Suprapubic skin (tissue), 3 donors: ENCODE measurements around the gene HYI.

Experiments
- POLR2AphosphoS5 ChIP-seq, 3 donors: sonication (generic); formaldehyde crosslinking; IDR thresholded peaks; one replicate each; pipeline ENCODE4 v1.6.1; 2017; ENCODE audit warnings: antibody characterized with exemption in 3 of 3
- TF ChIP-seq, protein P1 (sequence below), 2 donors: fragments of 200-600 bp in 1 of 2; fragments of 450-650 bp in 1 of 2; sonication (generic) in 1 of 2; IDR thresholded peaks; one replicate each; pipeline ENCODE4 v1.5.1; 2016 to 2019; ENCODE audit warnings: antibody characterized with exemption in 2 of 2, mild to moderate bottlenecking in 1 of 2, moderate library complexity in 1 of 2

DNA sequence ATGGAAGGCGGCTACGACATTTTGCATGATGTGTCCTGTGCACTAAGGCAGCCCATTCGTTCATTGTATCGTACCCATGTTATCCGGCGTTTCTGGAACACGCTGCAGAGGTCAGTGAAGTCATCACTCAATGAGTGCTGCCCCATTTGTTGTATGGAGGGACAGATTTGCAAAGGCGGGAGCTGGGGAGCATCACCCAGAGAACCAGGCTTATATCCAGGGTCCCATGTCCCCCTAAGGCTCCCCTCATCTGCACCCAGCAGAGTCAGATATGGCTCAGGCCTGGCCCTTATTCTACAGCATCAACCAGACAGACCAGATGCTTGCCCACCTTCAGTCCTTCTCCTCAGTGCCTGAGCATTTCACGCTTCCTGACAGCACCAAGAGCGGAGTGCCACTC lies 32.9 kb downstream of the HYI start:
- TF ChIP-seq, protein P1, sequence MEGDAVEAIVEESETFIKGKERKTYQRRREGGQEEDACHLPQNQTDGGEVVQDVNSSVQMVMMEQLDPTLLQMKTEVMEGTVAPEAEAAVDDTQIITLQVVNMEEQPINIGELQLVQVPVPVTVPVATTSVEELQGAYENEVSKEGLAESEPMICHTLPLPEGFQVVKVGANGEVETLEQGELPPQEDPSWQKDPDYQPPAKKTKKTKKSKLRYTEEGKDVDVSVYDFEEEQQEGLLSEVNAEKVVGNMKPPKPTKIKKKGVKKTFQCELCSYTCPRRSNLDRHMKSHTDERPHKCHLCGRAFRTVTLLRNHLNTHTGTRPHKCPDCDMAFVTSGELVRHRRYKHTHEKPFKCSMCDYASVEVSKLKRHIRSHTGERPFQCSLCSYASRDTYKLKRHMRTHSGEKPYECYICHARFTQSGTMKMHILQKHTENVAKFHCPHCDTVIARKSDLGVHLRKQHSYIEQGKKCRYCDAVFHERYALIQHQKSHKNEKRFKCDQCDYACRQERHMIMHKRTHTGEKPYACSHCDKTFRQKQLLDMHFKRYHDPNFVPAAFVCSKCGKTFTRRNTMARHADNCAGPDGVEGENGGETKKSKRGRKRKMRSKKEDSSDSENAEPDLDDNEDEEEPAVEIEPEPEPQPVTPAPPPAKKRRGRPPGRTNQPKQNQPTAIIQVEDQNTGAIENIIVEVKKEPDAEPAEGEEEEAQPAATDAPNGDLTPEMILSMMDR (IDR thresholded peaks at IDR 0.05): no peak
- TF ChIP-seq POLR2AphosphoS5 (IDR thresholded peaks at IDR 0.05): no peak
